ENCODE data around the gene MYEOV.

The MYEOV gene

GRCh38 chr11:69264486-69264885, 29.5 kb upstream of the MYEOV start:
- TF ChIP-seq CTCF (IDR thresholded peaks at IDR 0.05; ENCODE audit: control extremely low read depth, extremely low read depth, low read depth, missing control alignments), result no peak
- ChIA-PET POLR2A (no interaction called here), CTCF (interaction anchor here (0.8 to 1.6 kb wide), 2 partner anchors 28 to 36 kb away, joined by 3 to 4 read pairs; no protein-coding TSS in a partner anchor)
- DNase-seq (ENCODE audit: extremely low spot score), result no peak

- CTCF ChIA-PET, result interaction anchor here (0.8 to 1.6 kb wide), 2 partner anchors 28 to 37 kb away, joined by 3 to 4 read pairs; no protein-coding TSS in a partner anchor
- TF ChIP-seq CTCF (IDR thresholded peaks at IDR 0.05; ENCODE audit: control extremely low read depth, extremely low read depth, low read depth, missing control alignments), result no peak
- POLR2A ChIA-PET, result no interaction called here
- no peak for DNase-seq (ENCODE audit: extremely low spot score)
Observed at GRCh38 chr11:69265210-69265609, 28.7 kb upstream of the MYEOV start.

GRCh38 chr11:69265911-69266510, 27.9 kb upstream of the MYEOV start:
- POLR2A ChIA-PET, result no interaction called here
- no peak for TF ChIP-seq CTCF (IDR thresholded peaks at IDR 0.05; ENCODE audit: control extremely low read depth, extremely low read depth, low read depth, missing control alignments)
- DNase-seq (ENCODE audit: extremely low spot score), result no peak
- CTCF ChIA-PET, result interaction anchor here (1.6 kb wide), 1 partner anchor 27 kb away, joined by 4 read pairs; no protein-coding TSS in a partner anchor

- POLR2A ChIA-PET, result no interaction called here
- CTCF ChIA-PET, result interaction anchor here (1.3 kb wide), 1 partner anchor 9 kb away, joined by 4 read pairs; no protein-coding TSS in a partner anchor
- TF ChIP-seq CTCF (IDR thresholded peaks at IDR 0.05; ENCODE audit: control extremely low read depth, extremely low read depth, low read depth, missing control alignments), result no peak
- no peak for DNase-seq (ENCODE audit: extremely low spot score)
Observed at GRCh38 chr11:69267395-69267805, 26.6 kb upstream of the MYEOV start.

- POLR2A ChIA-PET, result no interaction called here
- CTCF ChIA-PET, result interaction anchor here (1.0 to 1.3 kb wide), 2 partner anchors 8 to 10 kb away, joined by 3 to 4 read pairs; no protein-coding TSS in a partner anchor
- no peak for TF ChIP-seq CTCF (IDR thresholded peaks at IDR 0.05; ENCODE audit: control extremely low read depth, extremely low read depth, low read depth, missing control alignments)
- DNase-seq (ENCODE audit: extremely low spot score), result no peak
Observed at GRCh38 chr11:69268911-69269310, 25.0 kb upstream of the MYEOV start.

GRCh38 chr11:69269388-69269787, 24.6 kb upstream of the MYEOV start:
- DNase-seq (ENCODE audit: extremely low spot score), result no peak
- ChIA-PET CTCF (no interaction called here), POLR2A (no interaction called here)
- TF ChIP-seq CTCF (IDR thresholded peaks at IDR 0.05; ENCODE audit: control extremely low read depth, extremely low read depth, low read depth, missing control alignments), result no peak

Data from GM10248 (cell line).